Prostate gland (tissue), 2 donors: Measurements from ENCODE around the gene SYDE1. TPM values are rescaled to one million over a fixed set of nuclear protein-coding genes. Genes with fewer than 3 reads are reported as not detected.
A peak's percentile ranks its signal among the peaks of the same experiment; 100 is the strongest.

ENCODE experiments used
- DNase-seq: peaks from one replicate; pipeline ENCODE4 v3.0.0-alpha.2; 2019; ENCODE audit warnings: low spot score
- H3K27ac ChIP-seq, 2 donors: fragments of 200-600 bp; sonication (generic); 2 replicates each; pipeline ENCODE4 v1.5.1; 2017 to 2019
- H3K27me3 ChIP-seq: fragments of 200-600 bp; sonication (generic); replicated peaks from 2 replicates; pipeline ENCODE4 v1.5.1; 2019; ENCODE audit not compliant: insufficient read depth
- H3K36me3 ChIP-seq, 2 donors: fragments of 200-600 bp; sonication (generic); 1 replicate in 1 of 2; 2 replicates in 1 of 2; pipeline versions ENCODE4 v1.5.1 to v1.8.1; 2017 to 2019
- H3K4me1 ChIP-seq: fragments of 200-600 bp; sonication (generic); replicated peaks from 2 replicates; pipeline ENCODE4 v1.5.1; 2019
- H3K4me3 ChIP-seq, 2 donors: fragments of 200-600 bp; sonication (generic); 2 replicates each; pipeline ENCODE4 v1.5.1; 2017 to 2019
- H3K9me3 ChIP-seq: fragments of 200-600 bp; sonication (generic); 2 replicates; pipeline ENCODE4 v1.5.1; 2017
- POLR2A ChIP-seq: fragments of 450-650 bp; IDR thresholded peaks from one replicate; pipeline ENCODE4 v1.6.1; 2016; ENCODE audit warnings: antibody characterized with exemption, mild to moderate bottlenecking
- POLR2AphosphoS5 ChIP-seq: sonication (generic); formaldehyde crosslinking; IDR thresholded peaks from one replicate; pipeline ENCODE4 v1.6.1; 2017; ENCODE audit warnings: antibody characterized with exemption
- WGBS: methylation state at CpG from one replicate; pipeline ENCODE4 v1.1.5; 2018; 5-methylcytosine and 5-hydroxymethylcytosine counted together
- intact Hi-C: fragments of 100-400 bp; cut with DNase I; formaldehyde crosslinking; loops from one replicate; pipeline ENCODE4 v1.14.2; 2022
- total RNA-seq, 2 donors: library from RNA; depleted of rRNA; stranded (reverse); fragments of >200 nt; gene quantifications; one replicate each; pipeline ENCODE4 v1.1.0, GENCODE V29; 2016
- TF ChIP-seq, protein P1 (sequence below), 4 experiments: fragments of 200-600 bp in 2 of 4; fragments of 450-650 bp in 2 of 4; sonication (generic) in 2 of 4; IDR thresholded peaks; 1 replicate in 3 of 4; 2 replicates in 1 of 4; pipeline ENCODE4 v1.5.1; 2016 to 2019; ENCODE audit warnings: antibody characterized with exemption in 4 of 4, mild to moderate bottlenecking in 2 of 4, moderate library complexity in 2 of 4

Gene SYDE1
- total RNA-seq, 2 donors from 2014 or later: 12.2 to 30.4 TPM

DNA sequence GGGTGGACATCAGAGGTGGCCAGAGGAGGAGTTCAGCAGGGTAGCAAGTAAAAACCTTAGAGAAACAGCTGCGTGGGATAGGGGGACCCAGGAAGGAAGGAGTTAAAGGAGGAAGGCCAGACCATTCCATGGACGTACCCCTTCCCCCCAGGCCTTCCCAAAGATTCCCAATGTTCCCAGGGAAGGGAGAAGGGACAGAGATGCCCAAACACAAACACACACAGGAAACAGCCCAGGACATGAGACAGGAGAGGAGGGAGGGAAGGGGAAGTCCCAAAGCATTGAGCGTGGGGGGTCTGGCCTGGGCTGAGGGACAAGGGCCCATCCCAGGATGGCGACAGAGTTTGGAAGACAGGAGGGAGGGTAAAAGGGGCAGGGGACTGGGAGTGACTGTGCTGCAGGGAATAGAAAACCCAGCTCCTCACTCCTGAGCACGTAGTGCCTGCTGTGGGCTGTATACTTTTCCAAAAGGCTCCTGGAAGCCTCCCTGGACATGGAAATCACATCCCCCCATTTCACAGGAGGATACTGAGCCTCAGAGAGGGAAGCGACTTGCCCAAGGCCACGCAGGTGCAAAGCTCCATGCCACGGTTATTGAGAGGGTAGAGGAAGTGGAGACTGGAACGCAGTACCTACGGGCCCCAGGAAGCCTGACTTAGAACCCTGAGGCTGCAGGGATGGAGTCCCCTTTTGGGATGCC, 1.1 kb downstream of the SYDE1 start:
- Histone ChIP-seq H3K27me3 (no peaks in the 10 kb centered on the region), H3K27ac (peak overlapping the region; percentile 82 to 89), H3K36me3 (no peaks in the 10 kb centered on the region), H3K4me3 (peak overlapping the region; percentile 54 to 63), H3K4me1 (no peaks in the 10 kb centered on the region), H3K9me3 (no peaks in the 10 kb centered on the region)
- no peak for DNase-seq
- 40% methylated on average over 10 of the region's 10 CpGs for WGBS
- TF ChIP-seq, protein P1, sequence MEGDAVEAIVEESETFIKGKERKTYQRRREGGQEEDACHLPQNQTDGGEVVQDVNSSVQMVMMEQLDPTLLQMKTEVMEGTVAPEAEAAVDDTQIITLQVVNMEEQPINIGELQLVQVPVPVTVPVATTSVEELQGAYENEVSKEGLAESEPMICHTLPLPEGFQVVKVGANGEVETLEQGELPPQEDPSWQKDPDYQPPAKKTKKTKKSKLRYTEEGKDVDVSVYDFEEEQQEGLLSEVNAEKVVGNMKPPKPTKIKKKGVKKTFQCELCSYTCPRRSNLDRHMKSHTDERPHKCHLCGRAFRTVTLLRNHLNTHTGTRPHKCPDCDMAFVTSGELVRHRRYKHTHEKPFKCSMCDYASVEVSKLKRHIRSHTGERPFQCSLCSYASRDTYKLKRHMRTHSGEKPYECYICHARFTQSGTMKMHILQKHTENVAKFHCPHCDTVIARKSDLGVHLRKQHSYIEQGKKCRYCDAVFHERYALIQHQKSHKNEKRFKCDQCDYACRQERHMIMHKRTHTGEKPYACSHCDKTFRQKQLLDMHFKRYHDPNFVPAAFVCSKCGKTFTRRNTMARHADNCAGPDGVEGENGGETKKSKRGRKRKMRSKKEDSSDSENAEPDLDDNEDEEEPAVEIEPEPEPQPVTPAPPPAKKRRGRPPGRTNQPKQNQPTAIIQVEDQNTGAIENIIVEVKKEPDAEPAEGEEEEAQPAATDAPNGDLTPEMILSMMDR (IDR thresholded peaks at IDR 0.05): no peak
- TF ChIP-seq POLR2A (no peak), POLR2AphosphoS5 (no peak)
- intact Hi-C loops: loop anchor here (1.0 to 10.0 kb wide), 2 partner anchors 17 to 1077 kb away; partner anchors contain the start of gene FAM32A

DNA sequence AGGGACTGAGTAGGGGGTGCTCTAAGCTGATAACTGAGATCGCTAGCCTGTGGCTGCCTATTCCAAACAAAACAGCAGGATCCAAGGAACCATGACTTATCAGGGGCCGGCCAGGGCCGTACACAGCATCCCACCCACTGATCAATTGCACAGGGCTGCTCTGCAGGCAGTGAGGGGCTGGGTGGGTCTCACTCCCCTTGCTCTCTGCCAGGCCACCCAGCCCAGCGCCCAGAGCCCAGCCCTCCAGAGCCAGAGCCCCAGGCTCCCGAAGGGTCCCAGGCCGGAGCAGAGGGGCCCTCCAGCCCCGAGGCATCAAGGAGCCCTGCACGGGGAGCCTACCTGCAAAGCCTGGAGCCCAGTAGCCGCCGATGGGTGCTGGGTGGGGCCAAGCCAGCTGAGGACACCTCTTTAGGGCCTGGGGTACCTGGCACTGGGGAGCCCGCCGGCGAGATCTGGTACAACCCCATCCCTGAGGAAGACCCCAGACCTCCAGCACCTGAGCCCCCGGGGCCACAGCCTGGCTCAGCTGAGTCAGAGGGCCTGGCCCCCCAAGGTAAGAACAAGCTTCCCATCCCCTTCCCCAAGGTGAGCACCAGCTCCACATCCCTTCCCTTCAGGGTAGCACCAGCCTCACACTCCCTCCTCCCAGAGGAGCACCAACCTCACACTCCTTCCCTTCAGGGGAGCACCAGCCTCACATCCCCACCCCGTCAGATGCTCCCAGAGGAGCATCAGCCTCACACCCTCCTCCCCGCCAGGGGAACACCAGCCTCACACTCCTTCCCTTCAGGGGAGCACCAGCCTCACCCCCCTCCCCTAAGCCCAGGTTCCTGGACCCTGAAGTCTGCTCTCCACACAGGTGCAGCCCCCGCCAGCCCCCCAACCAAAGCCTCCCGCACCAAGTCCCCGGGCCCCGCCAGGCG, 1.9 kb downstream of the SYDE1 start:
- Histone ChIP-seq H3K36me3 (no peaks in the 10 kb centered on the region), H3K27me3 (no peaks in the 10 kb centered on the region), H3K27ac (no peak overlapping the region), H3K9me3 (no peaks in the 10 kb centered on the region), H3K4me3 (no peak overlapping the region), H3K4me1 (no peaks in the 10 kb centered on the region)
- WGBS: 78% methylated on average over 12 of the region's 21 CpGs
- DNase-seq: no peak
- TF ChIP-seq POLR2AphosphoS5 (no peak), POLR2A (no peak)
- TF ChIP-seq, protein P1 (IDR thresholded peaks at IDR 0.05): no peak
- intact Hi-C loops: loop anchor here (1.0 to 10.0 kb wide), 2 partner anchors 16 to 1076 kb away; partner anchors contain the start of gene FAM32A

DNA sequence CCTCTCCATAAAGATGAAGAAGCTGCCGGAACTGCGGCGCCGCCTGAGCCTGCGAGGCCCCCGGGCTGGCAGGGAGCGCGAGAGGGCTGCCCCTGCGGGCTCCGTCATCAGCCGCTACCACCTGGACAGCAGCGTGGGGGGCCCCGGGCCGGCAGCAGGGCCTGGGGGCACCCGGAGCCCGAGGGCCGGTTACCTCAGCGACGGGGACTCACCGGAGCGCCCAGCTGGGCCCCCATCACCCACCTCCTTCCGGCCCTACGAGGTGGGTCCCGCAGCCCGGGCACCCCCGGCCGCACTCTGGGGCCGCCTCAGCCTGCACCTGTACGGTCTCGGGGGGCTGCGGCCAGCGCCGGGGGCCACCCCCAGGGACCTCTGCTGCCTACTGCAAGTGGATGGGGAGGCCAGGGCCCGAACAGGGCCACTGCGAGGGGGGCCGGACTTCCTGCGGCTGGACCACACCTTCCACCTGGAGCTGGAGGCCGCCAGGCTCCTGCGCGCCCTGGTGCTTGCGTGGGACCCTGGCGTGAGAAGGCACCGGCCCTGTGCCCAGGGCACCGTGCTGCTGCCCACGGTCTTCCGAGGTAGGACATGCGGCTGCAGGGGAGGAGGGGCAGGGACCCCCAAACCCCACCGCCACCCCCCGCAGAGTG, 2.7 kb downstream of the SYDE1 start:
- Histone ChIP-seq H3K27me3 (no peaks in the 10 kb centered on the region), H3K4me3 (no peak overlapping the region), H3K36me3 (no peaks in the 10 kb centered on the region), H3K4me1 (no peaks in the 10 kb centered on the region), H3K9me3 (no peaks in the 10 kb centered on the region), H3K27ac (no peak overlapping the region)
- no peak for DNase-seq
- TF ChIP-seq POLR2AphosphoS5 (no peak), POLR2A (no peak)
- TF ChIP-seq, protein P1 (IDR thresholded peaks at IDR 0.05): no peak
- WGBS: 89% methylated on average over 14 of the region's 49 CpGs
- intact Hi-C loops: loop anchor here (10.0 kb wide), 1 partner anchor 1075 kb away; the partner anchor contains the start of gene FAM32A

DNA sequence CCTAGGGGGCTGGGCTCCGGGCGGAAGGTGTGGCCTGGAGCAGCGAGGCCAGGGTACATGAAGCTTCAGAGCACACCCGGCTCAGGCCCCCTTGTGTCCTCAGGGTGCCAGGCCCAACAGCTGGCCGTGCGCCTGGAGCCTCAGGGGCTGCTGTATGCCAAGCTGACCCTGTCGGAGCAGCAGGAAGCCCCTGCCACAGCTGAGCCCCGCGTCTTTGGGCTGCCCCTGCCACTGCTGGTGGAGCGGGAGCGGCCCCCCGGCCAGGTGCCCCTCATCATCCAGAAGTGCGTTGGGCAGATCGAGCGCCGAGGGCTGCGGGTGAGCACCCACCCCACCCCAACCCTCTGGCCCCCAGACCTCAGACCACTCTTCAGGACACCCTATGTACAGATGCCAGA, 3.2 kb downstream of the SYDE1 start:
- H3K27me3 ChIP-seq: no peaks in the 10 kb centered on the region
- H3K4me1 ChIP-seq: no peaks in the 10 kb centered on the region
- H3K4me3 ChIP-seq: no peak overlapping the region
- H3K36me3 ChIP-seq: no peaks in the 10 kb centered on the region
- H3K27ac ChIP-seq: no peak overlapping the region
- DNase-seq: no peak
- TF ChIP-seq POLR2A: no peak
- TF ChIP-seq POLR2AphosphoS5: no peak
- TF ChIP-seq, protein P1 (IDR thresholded peaks at IDR 0.05): no peak
- intact Hi-C loops: no loop called here
- WGBS: 87% methylated on average over 10 of the region's 17 CpGs
- H3K9me3 ChIP-seq: no peaks in the 10 kb centered on the region
